HL-60 (cell line): ENCODE data around the gene MED4.

ENCODE experiments used
- GABPA ChIP-seq: IDR thresholded peaks from 2 replicates; pipeline ENCODE4 v1.6.1; 2012; ENCODE audit warnings: low read depth
- POLR2AphosphoS5 ChIP-seq: IDR thresholded peaks from 2 replicates; pipeline ENCODE4 v1.6.1; 2012; ENCODE audit warnings: low read depth
- TF ChIP-seq, protein P1 (sequence below): IDR thresholded peaks from one replicate; pipeline ENCODE4 v1.5.1; 2011; ENCODE audit warnings: low read length, control low read depth, inconsistent platforms; ENCODE audit not compliant: insufficient read depth
- TF ChIP-seq, protein P2 (sequence below): IDR thresholded peaks from 2 replicates; pipeline ENCODE4 v1.6.1; 2012; ENCODE audit warnings: low read depth; ENCODE audit not compliant: insufficient replicate concordance

DNA sequence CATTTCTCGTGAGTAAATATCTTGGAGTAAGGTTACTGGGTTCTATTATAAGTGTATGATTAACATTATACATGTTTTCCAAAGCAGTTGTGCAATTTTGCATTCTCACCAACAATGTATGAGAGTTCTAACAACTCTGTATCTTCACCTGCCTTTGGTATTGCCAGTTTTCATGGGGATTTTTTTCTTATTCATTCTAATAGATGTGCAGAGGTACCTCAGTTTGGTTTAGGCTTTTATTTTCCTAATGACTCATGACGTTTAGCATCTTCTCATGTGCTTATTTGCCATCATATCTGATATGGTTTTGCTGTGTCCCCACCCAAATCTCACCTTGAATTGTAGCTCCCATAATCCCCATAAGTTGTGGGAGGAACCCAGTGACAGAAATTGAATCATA is 65.0 kb downstream of the MED4 start:
- TF ChIP-seq GABPA: no peak
- TF ChIP-seq, protein P1, sequence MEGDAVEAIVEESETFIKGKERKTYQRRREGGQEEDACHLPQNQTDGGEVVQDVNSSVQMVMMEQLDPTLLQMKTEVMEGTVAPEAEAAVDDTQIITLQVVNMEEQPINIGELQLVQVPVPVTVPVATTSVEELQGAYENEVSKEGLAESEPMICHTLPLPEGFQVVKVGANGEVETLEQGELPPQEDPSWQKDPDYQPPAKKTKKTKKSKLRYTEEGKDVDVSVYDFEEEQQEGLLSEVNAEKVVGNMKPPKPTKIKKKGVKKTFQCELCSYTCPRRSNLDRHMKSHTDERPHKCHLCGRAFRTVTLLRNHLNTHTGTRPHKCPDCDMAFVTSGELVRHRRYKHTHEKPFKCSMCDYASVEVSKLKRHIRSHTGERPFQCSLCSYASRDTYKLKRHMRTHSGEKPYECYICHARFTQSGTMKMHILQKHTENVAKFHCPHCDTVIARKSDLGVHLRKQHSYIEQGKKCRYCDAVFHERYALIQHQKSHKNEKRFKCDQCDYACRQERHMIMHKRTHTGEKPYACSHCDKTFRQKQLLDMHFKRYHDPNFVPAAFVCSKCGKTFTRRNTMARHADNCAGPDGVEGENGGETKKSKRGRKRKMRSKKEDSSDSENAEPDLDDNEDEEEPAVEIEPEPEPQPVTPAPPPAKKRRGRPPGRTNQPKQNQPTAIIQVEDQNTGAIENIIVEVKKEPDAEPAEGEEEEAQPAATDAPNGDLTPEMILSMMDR: no peak
- no peak for TF ChIP-seq POLR2AphosphoS5
- TF ChIP-seq, protein P2, sequence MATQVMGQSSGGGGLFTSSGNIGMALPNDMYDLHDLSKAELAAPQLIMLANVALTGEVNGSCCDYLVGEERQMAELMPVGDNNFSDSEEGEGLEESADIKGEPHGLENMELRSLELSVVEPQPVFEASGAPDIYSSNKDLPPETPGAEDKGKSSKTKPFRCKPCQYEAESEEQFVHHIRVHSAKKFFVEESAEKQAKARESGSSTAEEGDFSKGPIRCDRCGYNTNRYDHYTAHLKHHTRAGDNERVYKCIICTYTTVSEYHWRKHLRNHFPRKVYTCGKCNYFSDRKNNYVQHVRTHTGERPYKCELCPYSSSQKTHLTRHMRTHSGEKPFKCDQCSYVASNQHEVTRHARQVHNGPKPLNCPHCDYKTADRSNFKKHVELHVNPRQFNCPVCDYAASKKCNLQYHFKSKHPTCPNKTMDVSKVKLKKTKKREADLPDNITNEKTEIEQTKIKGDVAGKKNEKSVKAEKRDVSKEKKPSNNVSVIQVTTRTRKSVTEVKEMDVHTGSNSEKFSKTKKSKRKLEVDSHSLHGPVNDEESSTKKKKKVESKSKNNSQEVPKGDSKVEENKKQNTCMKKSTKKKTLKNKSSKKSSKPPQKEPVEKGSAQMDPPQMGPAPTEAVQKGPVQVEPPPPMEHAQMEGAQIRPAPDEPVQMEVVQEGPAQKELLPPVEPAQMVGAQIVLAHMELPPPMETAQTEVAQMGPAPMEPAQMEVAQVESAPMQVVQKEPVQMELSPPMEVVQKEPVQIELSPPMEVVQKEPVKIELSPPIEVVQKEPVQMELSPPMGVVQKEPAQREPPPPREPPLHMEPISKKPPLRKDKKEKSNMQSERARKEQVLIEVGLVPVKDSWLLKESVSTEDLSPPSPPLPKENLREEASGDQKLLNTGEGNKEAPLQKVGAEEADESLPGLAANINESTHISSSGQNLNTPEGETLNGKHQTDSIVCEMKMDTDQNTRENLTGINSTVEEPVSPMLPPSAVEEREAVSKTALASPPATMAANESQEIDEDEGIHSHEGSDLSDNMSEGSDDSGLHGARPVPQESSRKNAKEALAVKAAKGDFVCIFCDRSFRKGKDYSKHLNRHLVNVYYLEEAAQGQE: no peak
